HCT116 (cell line): ENCODE measurements around the gene SEC23IP. TPM values are rescaled to one million over a fixed set of nuclear protein-coding genes. Genes with fewer than 3 reads are reported as not detected.

Experiments
- ATAC-seq: fragments of 200-7000 bp; cut with Tn5 transposase; 2 replicates; pipeline ENCODE4 v1.9.1; 2020; ENCODE audit warnings: mild to moderate bottlenecking, moderate library complexity
- BruUV-seq: library from RNA; stranded (reverse); fragments of 400-500 nt; replicated peaks from 2 replicates; lab custom pipeline; 2021; lab: Mats Ljungman, UMichigan
- CTCF ChIA-PET: fragments of 300-600 bp; sonication (Branson Sonifier 250); formaldehyde crosslinking; loops from one replicate; lab custom pipeline; 2021; ENCODE audit warnings: antibody characterized with exemption; lab: Charles Lee
- POLR2A ChIA-PET: fragments of 300-600, 350-600 bp; sonication (Branson Sonifier 250); formaldehyde crosslinking; loops from one replicate; lab custom pipeline; 2021; ENCODE audit warnings: antibody characterized with exemption; lab: Charles Lee
- RAD21 ChIA-PET, 2 experiments: fragments of 300-600 bp; sonication (Branson Sonifier 250); formaldehyde crosslinking; loops; one replicate each; lab custom pipeline; 2023; ENCODE audit warnings: low total read pairs in 2 of 2; ENCODE audit not compliant: uncharacterized antibody in 2 of 2, unreplicated experiment in 2 of 2, low non-redundant PET in 1 of 2; lab: Charles Lee
- DNase-seq: peaks from one replicate; pipeline ENCODE4 v3.0.0-alpha.2; 2010; ENCODE audit warnings: low read depth, low spot score
- H2AFZ ChIP-seq: fragments of 200-600 bp; shearing (Covaris generic), sonication (generic); 2 replicates; pipeline ENCODE4 v1.6.1; 2017; ENCODE audit warnings: low read depth, mixed run types, mixed read lengths, antibody characterized with exemption, low read length; ENCODE audit not compliant: poor library complexity, severe bottlenecking
- H3K27ac ChIP-seq: 2 replicates; pipeline ENCODE4 v1.5.1; 2012; ENCODE audit warnings: low read depth, low read length
- H3K27me3 ChIP-seq: fragments of 200-600 bp; sonication (generic); 2 replicates; pipeline ENCODE4 v1.6.1; 2016; ENCODE audit warnings: mixed run types, low read length, mixed read lengths; ENCODE audit not compliant: insufficient read depth
- H3K36me3 ChIP-seq, 2 experiments: fragments of 200-500 bp in 1 of 2; fragments of 200-600 bp in 1 of 2; sonication (Bioruptor generic) in 1 of 2; sonication (generic) in 1 of 2; 2 replicates each; pipeline versions ENCODE4 v1.5.1 to v1.6.1; 2014 to 2016; ENCODE audit warnings: low read length in 2 of 2, inconsistent platforms in 1 of 2, mixed read lengths in 1 of 2, mixed run types in 1 of 2; ENCODE audit not compliant: insufficient read depth in 2 of 2, control insufficient read depth in 1 of 2
- H3K4me1 ChIP-seq, 2 experiments: fragments of 200-600 bp in 1 of 2; sonication (generic) in 1 of 2; 2 replicates each; pipeline versions ENCODE4 v1.5.1 to v1.6.1; 2012 to 2017; ENCODE audit warnings: low read length in 2 of 2, inconsistent platforms in 1 of 2, mild to moderate bottlenecking in 1 of 2, mixed read lengths in 1 of 2, mixed run types in 1 of 2, moderate library complexity in 1 of 2; ENCODE audit not compliant: insufficient read depth in 2 of 2, control insufficient read depth in 1 of 2
- H3K4me2 ChIP-seq: fragments of 200-600 bp; sonication (generic); 2 replicates; pipeline ENCODE4 v1.6.1; 2017; ENCODE audit warnings: mixed run types, low read length, mixed read lengths
- H3K4me3 ChIP-seq, 2 experiments: fragments of 200-600 bp in 1 of 2; sonication (generic) in 1 of 2; replicated peaks in 1 of 2; 2 replicates each; pipeline ENCODE4 v1.5.1; 2011 to 2016; ENCODE audit warnings: low read length in 2 of 2, control low read depth in 1 of 2, low read depth in 1 of 2, mild to moderate bottlenecking in 1 of 2, mixed read lengths in 1 of 2, mixed run types in 1 of 2
- H3K79me2 ChIP-seq: fragments of 200-600 bp; sonication (generic); 2 replicates; pipeline ENCODE4 v1.6.1; 2017; ENCODE audit warnings: mild to moderate bottlenecking, mixed run types, low read length, moderate library complexity, mixed read lengths; ENCODE audit not compliant: insufficient read depth
- H3K9ac ChIP-seq: fragments of 200-600 bp; sonication (generic); 2 replicates; pipeline ENCODE4 v1.6.1; 2016; ENCODE audit warnings: low read length, mixed read lengths
- H3K9me2 ChIP-seq: fragments of 200-600 bp; sonication (generic), shearing (Covaris generic); 2 replicates; pipeline ENCODE4 v1.6.1; 2017; ENCODE audit warnings: mixed run types, mild to moderate bottlenecking, moderate library complexity; ENCODE audit not compliant: insufficient read depth
- H3K9me3 ChIP-seq, 2 experiments: fragments of 200-500 bp in 1 of 2; fragments of 200-600 bp in 1 of 2; sonication (Bioruptor generic) in 1 of 2; sonication (generic) in 1 of 2; 2 replicates each; pipeline ENCODE4 v1.6.1; 2014 to 2017; ENCODE audit warnings: low read length in 2 of 2, mixed read lengths in 2 of 2, inconsistent platforms in 1 of 2, low read depth in 1 of 2, mild to moderate bottlenecking in 1 of 2, mixed run types in 1 of 2, moderate library complexity in 1 of 2; ENCODE audit not compliant: control insufficient read depth in 1 of 2, insufficient read depth in 1 of 2
- H4K20me1 ChIP-seq: fragments of 200-600 bp; sonication (generic), shearing (Covaris generic); 2 replicates; pipeline ENCODE4 v1.6.1; 2017; ENCODE audit warnings: mixed run types, mild to moderate bottlenecking, moderate library complexity; ENCODE audit not compliant: insufficient read depth
- CBX3 ChIP-seq: IDR thresholded peaks from 2 replicates; pipeline ENCODE4 v1.6.1; 2012; ENCODE audit warnings: low read depth
- CEBPB ChIP-seq: IDR thresholded peaks from 2 replicates; pipeline ENCODE4 v1.6.1; 2012; ENCODE audit warnings: low read depth
- CTCF ChIP-seq, 3 experiments: fragments of 200-600 bp in 1 of 3; sonication (generic) in 1 of 3; IDR thresholded peaks in 2 of 3; conservative IDR thresholded peaks in 1 of 3; 2 replicates each; pipeline ENCODE4 v1.5.1; 2012 to 2017; ENCODE audit warnings: low read depth in 2 of 3, low read length in 2 of 3, antibody characterized with exemption in 1 of 3, borderline replicate concordance in 1 of 3, control low read depth in 1 of 3, mild to moderate bottlenecking in 1 of 3, mixed read lengths in 1 of 3, mixed run types in 1 of 3, moderate library complexity in 1 of 3; ENCODE audit not compliant: insufficient read depth in 1 of 3
- ELF1 ChIP-seq: IDR thresholded peaks from 2 replicates; pipeline ENCODE4 v1.6.1; 2012; ENCODE audit warnings: low read depth, borderline replicate concordance
- MAX ChIP-seq: IDR thresholded peaks from 2 replicates; pipeline ENCODE4 v1.6.1; 2012
- POLR2AphosphoS5 ChIP-seq: IDR thresholded peaks from 2 replicates; pipeline ENCODE4 v1.6.1; 2011; ENCODE audit warnings: mild to moderate bottlenecking, low read depth, low read length, moderate library complexity
- SIN3A ChIP-seq: IDR thresholded peaks from 2 replicates; pipeline ENCODE4 v1.6.1; 2012; ENCODE audit warnings: low read depth
- YY1 ChIP-seq: IDR thresholded peaks from 2 replicates; pipeline ENCODE4 v1.6.1; 2011; ENCODE audit warnings: low read length, low read depth, moderate library complexity, mild to moderate bottlenecking; ENCODE audit not compliant: insufficient replicate concordance; ENCODE audit errors: extremely low read depth
- ZNF274 ChIP-seq: fragments of 200-500 bp; sonication (Bioruptor generic); IDR thresholded peaks from 2 replicates; pipeline ENCODE4 v1.6.1; 2014; ENCODE audit warnings: mild to moderate bottlenecking, low read depth, low read length, inconsistent platforms
- intact Hi-C: fragments of 100-400 bp; cut with micrococcal nuclease; formaldehyde crosslinking; loops from 2 replicates; pipeline ENCODE4 v1.10.0; 2022
- total RNA-seq: library from RNA; stranded (reverse); gene quantifications from one replicate; pipeline ENCODE4 v1.2.1, GENCODE V29; 2021; ENCODE audit not compliant: unreplicated experiment
- TF ChIP-seq, protein P1 (sequence below): IDR thresholded peaks from 2 replicates; pipeline ENCODE4 v1.6.1; 2012

The SEC23IP gene
- total RNA-seq, 1 experiment from 2014 or later: 122 TPM

DNA sequence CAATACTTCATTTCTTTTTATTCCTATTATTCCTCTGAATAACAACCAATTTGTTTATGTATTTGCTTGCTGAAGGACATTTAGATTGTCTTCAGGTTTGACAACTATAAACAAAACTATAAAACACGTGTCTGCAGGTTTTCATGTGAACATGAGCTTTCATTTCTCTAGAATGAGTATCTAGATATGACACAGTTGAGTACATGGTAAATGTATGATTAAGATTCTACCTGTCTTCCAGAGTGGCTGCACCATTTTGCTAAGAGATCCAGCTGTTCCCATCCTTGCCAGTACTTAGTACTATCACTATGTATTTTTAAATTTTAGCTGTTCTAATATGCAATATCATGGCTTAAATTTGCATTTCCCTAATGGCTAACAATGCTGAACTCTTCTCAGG, 30.0 kb upstream of the SEC23IP start:
- CTCF ChIA-PET: interaction anchor here (2.0 kb wide), 1 partner anchor 112 kb away, joined by 9 read pairs; no protein-coding TSS in a partner anchor
- H3K79me2 ChIP-seq: peaks cover 100% of the 10 kb centered on the region
- intact Hi-C loops: no loop called here
- H3K27ac ChIP-seq: no peak overlapping the region
- H3K9me2 ChIP-seq: no peaks in the 10 kb centered on the region
- H3K9me3 ChIP-seq: no peaks in the 10 kb centered on the region
- H2AFZ ChIP-seq: no peak overlapping the region
- RAD21 ChIA-PET: no interaction called here
- peaks cover 73% of the 10 kb centered on the region; the same call in 1 of the 2 replicates for H4K20me1 ChIP-seq
- H3K4me2 ChIP-seq: no peak overlapping the region
- no peak for ATAC-seq
- no peak for TF ChIP-seq CEBPB
- no peak for TF ChIP-seq YY1
- TF ChIP-seq CBX3: no peak
- no peak for TF ChIP-seq MAX
- TF ChIP-seq, protein P1, sequence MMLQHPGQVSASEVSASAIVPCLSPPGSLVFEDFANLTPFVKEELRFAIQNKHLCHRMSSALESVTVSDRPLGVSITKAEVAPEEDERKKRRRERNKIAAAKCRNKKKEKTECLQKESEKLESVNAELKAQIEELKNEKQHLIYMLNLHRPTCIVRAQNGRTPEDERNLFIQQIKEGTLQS: no peak
- no peak for TF ChIP-seq ELF1
- no peak for TF ChIP-seq CTCF (IDR thresholded peaks at IDR 0.05 in 2 of 3, conservative IDR thresholded peaks at IDR 0.05 in 1 of 3; ENCODE audit: borderline replicate concordance in 1 of 3, insufficient read depth in 1 of 3, low read depth in 2 of 3, low read length in 2 of 3)
- no peak for TF ChIP-seq SIN3A
- TF ChIP-seq POLR2AphosphoS5: no peak
- TF ChIP-seq ZNF274: no peak
- H3K4me3 ChIP-seq: no peak overlapping the region
- no peaks in the 10 kb centered on the region for H3K27me3 ChIP-seq
- no peak overlapping the region for H3K9ac ChIP-seq
- no TSS peak for BruUV-seq
- no peak for DNase-seq
- POLR2A ChIA-PET: interaction anchor here (1.1 to 1.3 kb wide), 2 partner anchors 9 to 10 kb away, joined by 3 to 5 read pairs; partner anchors contain the start of gene MCMBP
- H3K4me1 ChIP-seq: no peaks in the 10 kb centered on the region
- peaks cover 9 to 10% of the 10 kb centered on the region in 2 experiments; a peak in 3 of 4 replicates for H3K36me3 ChIP-seq
